Stimulated activated CD4-positive, alpha-beta T cell treated with anti-CD3 and anti-CD28 coated beads, Interleukin-2, amount 100 ng/mL, for 48 hours (primary cell): ENCODE measurements around the gene GDPD4.

Source experiments
- DNase-seq, 2 donors: peaks; one replicate each; pipeline ENCODE4 v3.0.0-alpha.2; 2020

The GDPD4 gene

DNA sequence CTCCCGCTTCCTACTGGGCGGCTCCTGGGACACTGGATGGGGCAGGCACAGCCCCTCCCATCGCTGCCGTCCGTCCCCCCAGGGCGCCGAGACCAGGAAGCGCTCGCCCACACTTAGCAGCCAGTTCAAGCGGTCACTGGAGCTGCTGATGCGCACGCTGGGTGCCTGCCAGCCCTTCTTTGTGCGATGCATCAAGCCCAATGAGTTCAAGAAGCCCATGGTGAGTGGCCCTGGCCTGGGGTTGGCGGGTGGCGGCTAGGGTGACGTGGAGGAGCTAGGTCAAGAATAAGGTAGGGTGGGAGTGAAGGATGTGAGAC lies 128.9 kb downstream of the GDPD4 start:
- DNase-seq: no peak

GRCh38 chr11:77171885-77172665 lies 129.4 kb downstream of the GDPD4 start:
- DNase-seq: no peak

DNA sequence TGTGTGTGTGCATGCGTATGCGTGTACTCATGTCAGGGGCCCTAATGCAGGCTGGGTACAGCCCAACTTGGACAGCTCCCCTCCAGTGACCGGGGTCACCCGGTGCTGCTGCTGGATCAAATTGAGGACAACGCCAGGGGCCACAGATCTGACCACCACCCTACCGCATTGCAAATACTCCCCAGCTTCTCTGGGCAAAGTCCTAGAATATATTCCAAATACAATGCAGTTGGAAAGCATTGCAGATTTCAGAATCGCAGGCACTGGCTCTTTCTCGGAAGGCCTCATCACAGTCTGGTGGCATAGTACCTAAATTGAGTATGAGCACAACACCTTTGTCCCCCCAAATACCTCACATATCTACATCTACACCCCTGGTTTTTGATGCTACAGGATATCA lies 130.2 kb downstream of the GDPD4 start:
- no peak for DNase-seq

GRCh38 chr11:77170107-77170506 lies 131.4 kb downstream of the GDPD4 start:
- DNase-seq: no peak

GRCh38 chr11:77167791-77168190 lies 133.7 kb downstream of the GDPD4 start:
- no peak for DNase-seq

DNA sequence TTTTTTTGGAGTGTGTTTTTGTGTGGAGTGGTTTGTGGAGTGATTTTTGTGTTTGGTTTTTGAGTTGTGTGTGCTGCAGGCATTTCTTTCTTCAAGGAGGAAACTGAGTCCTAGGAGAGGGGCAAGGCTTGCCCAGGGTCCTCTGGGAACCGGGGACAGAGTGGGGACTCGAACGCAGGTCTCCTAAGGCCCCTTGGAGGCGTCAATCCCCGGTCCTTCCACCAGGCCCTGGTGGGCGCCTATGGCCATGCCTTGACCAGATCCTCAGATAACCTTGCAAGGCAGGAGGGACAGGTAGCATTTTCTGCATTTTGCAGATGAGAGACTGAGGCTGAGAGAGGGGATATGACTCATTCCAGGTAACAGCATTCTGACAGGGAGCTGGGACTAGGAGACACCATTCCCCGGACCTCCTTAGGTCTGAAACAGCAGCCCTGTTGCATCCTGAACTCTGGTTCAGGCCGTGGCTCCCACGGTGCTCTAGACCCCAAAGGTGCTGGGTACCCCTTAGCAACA lies 134.3 kb downstream of the GDPD4 start:
- no peak for DNase-seq
